ENCODE data around the gene DMAC1.

DNA sequence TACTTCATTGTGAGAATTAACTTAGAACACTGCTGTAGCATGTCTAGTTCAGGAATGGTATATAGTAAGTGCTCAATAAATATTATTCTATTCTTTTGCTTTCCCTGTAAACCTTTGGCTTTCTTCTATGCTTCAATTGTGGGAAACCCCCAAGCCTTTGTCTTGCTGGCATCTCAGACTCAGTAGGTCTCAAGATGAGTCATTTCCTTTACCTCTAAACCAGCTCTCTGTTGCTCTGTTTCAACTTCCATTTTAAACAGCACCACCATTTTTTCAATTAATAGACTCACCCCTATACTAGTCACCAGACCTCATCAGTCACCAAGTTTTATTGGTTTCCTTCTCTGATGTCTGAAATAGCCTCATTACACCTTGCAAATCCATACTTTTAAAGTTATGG is 43.5 kb downstream of the DMAC1 start:
- no peak for TF ChIP-seq CTCF (IDR thresholded peaks at IDR 0.05)
- no peak for TF ChIP-seq POLR2A (IDR thresholded peaks at IDR 0.05)

All from body of pancreas (tissue), 4 donors.